NCI-H128 (cell line): ENCODE measurements around the gene SLC5A10.
A peak's percentile ranks its signal among the peaks of the same experiment; 100 is the strongest.
"Not testable (repeated sequence)": the region's sequence is repeated elsewhere in the genome, so short reads cannot be mapped to it uniquely, and the experiment has no call there.

Source experiments
- DNase-seq: peaks from one replicate; lab custom pipeline; 2025; ENCODE audit not compliant: unreplicated experiment; lab: John Stamatoyannopoulos, UW

The SLC5A10 gene

DNA sequence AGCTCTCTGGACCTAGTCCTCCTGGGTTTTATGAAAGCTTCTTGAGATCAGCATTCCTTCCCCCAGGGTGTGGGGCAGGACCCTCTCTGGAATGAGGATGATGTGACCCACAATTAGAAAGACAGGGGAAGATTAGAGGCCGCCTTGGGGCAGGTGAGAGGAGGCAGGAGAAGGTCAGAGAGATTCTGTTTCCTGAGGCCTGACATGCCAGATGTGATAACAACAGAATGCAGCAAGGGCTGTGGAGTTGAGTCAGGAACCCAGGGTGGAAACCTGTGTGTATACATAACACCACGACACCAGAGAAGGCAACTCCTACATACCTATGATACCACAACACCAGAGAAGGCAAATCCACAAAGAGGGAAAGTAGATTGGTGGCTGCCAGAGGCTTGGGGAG lies 5.4 kb upstream of the SLC5A10 start:
- DNase-seq = no peak

- DNase-seq = no peak
Measured at GRCh38 chr17:18947866-18948265, 4.1 kb upstream of the SLC5A10 start.

GRCh38 chr17:18948476-18949006 lies 3.4 kb upstream of the SLC5A10 start:
- no peak for DNase-seq

DNA sequence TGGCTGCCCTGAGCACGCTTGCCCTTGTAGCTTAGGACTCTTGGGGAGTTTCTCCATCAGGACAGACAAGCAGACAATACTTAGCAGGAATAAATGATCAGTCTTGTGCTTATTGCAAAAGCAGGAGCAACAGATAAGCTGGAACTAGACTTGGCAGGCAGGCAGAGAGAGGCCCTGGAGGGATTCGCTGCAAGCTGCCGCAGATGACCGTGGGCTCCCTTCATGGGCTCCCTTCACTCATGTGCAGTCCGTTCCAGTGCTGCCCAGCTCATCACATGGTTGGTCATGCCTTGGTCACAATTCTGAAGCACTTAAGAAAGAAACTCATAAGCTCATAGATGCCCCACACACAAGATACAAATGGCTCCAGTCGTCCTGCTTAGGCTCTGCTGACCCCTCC lies 2.4 kb upstream of the SLC5A10 start:
- DNase-seq = no peak

DNA sequence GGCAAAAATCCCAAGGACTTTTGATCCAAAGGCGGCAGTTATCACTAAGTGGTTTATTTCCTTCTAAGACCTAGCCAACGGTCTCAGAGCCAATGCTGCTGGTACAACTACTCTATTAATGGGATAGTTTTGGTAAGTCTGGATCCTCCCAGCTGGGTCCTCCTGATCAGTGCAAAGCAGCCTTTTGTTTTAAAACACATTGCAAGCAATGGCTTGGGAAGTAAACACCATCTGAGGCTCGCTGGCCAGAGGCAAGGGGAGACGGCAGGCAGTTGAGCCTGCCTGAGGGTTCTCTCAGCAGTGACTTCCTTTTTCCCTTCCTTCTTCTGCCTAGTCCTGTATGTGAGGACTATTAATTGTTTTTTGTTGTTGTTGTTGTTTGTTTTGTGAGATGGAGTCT lies 1.6 kb upstream of the SLC5A10 start:
- no peak for DNase-seq

- no peak for DNase-seq
Measured at GRCh38 chr17:18950944-18951905, 740 bp upstream of the SLC5A10 start.

GRCh38 chr17:18953231-18953728 lies 1.3 kb downstream of the SLC5A10 start:
- no peak for DNase-seq

- DNase-seq = no peak
Measured at GRCh38 chr17:18954321-18954720, 2.4 kb downstream of the SLC5A10 start.

DNA sequence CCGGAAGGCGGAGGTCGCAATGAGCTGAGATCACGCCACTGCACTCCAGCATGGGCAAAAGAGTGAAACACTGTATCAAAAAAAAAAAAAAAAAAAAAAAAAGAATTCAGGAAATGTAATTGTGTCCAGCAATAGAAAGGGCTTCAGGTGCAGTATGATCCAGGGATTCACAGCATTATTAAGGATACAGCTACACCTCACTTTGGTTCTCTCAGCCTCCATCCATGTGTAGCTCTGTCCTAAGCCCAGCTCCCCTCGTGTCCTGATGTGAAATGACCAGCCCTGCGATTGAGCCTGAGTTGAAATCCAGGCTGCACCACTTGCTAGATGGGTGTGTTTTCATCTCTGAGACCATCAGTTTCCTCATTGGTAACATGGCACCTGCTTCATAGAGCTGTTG lies 3.0 kb downstream of the SLC5A10 start:
- DNase-seq = no peak

DNA sequence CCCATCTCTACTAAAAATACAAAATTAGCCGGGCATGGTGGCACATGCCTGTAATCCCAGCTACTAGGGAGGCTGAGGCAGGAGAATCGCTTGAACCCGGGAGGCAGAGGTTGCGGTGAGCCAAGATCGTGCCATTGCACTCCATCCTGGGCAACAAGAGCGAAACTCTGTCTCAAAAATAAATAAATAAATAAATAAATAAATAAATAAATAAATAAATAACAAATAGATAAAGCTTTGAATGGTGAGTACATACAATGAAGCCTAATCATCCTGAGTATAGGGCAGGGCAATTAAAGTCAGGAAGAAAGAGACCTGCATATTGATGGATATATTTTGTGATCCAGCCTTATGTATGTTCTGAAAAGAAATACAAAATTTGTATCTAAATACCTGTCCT lies 4.1 kb downstream of the SLC5A10 start:
- not testable (repeated sequence) for DNase-seq

DNA sequence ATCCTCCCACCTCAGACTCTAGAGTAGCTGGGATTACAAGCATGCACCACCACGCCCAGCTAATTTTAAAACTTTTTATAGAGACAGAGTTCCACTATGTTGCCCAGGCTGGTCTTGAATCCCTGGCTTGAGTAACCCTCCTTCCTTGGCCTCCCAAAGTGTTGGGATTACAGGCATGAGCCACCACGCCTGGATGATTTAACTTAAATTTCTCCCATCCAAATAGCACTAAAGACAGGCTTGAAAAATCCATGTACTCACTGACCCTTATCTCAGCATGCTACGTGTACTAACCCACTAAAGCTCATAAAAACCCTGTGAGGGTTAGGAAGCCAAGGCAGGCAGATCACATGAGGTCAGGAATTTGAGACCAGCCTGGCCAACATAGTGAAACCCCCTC lies 4.6 kb downstream of the SLC5A10 start:
- no peak for DNase-seq

DNA sequence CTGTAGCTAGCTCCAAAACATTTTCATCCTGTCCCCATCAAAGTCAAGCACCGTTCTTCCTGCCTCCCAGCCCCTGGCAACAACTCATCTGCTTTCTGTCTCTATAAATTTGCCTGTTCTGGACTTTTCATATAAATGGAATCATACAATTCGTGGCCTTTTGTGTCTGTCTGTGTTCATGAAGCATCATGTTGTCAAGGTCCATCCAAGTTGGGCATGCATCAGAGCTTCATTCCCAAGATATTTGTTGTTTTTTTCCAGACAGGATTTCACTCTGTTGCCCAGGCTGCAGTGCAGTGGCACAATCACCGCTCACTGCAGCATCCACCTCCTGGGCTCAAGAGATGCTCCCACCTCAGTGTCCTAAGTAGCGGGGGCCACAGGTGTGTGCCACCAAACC lies 5.9 kb downstream of the SLC5A10 start:
- no peak for DNase-seq

DNA sequence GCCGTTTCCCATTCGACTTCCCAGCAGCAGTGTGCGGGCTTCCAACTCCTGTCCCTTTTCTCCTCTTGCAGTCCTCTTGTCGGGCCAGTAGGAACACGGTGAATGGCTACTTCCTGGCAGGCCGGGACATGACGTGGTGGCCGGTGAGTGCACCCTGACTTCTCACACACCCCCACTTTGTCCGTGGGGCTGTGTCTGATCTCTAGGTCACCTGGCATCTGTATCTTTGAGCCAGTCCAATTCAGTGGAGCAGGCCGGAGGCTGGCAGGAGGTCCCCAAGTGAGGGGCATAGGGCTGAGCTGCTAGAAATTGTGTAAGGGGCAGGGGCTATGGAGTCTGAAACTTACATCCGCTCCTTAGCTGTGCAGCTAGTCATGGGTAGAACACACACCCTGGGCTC lies 6.6 kb downstream of the SLC5A10 start:
- DNase-seq = no peak

- no peak for DNase-seq
Measured at GRCh38 chr17:18959071-18959844, 7.3 kb downstream of the SLC5A10 start.

GRCh38 chr17:18959845-18960240 lies 7.9 kb downstream of the SLC5A10 start:
- no peak for DNase-seq

DNA sequence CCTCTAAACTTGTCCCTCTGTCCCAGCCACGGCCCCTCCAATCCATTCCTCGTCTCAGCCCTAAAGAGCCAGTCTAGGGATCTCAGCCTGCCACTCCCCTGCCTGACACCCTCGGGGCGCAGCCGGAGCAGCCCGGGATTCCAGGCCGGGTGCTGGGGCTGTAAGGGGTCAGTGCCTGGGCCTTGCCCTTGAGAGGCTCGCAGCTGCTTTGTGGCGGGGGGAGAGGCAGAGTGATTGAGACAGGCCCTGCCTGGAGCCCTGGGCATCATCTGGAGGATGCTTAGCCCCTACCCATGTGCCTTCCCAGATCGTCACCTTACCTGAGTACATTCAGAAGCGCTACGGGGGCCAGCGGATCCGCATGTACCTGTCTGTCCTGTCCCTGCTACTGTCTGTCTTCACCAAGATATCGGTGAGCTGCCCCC lies 8.3 kb downstream of the SLC5A10 start:
- no peak for DNase-seq

DNA sequence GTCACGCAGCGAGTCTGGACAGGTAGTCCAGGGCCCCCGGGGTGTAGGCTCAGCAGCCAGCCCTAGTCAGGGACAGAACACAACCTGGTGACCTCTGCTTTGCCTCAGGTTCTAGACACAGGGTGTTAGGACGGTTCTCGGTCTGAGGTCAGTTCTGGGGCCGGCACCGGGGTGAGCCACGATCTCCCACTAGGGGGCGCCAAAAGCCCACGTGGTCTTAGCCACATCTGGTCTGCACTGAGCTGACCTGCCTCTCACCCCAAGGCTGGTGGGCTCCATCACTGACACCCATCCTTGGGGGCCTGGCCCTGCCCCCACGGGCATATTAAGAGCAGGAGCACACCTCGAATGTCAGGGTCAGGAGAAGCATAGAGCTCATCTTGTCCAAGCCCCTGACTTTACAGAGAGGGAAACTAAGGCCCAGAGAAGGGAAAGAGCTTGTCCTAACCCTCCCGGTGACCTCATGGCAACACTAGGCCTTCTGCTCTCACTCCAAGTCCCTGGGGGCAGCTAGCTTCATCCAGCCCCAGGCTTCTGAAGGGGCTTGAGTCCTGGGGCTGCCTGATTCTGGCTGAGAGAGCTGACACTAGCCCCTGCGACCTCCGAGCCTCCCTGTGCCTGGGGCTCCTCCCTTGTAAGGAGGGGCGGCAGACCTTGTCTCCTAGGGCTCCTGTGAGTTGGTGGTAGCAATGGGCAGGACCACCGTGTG lies 9.0 kb downstream of the SLC5A10 start:
- peak; percentile 22 for DNase-seq

DNA sequence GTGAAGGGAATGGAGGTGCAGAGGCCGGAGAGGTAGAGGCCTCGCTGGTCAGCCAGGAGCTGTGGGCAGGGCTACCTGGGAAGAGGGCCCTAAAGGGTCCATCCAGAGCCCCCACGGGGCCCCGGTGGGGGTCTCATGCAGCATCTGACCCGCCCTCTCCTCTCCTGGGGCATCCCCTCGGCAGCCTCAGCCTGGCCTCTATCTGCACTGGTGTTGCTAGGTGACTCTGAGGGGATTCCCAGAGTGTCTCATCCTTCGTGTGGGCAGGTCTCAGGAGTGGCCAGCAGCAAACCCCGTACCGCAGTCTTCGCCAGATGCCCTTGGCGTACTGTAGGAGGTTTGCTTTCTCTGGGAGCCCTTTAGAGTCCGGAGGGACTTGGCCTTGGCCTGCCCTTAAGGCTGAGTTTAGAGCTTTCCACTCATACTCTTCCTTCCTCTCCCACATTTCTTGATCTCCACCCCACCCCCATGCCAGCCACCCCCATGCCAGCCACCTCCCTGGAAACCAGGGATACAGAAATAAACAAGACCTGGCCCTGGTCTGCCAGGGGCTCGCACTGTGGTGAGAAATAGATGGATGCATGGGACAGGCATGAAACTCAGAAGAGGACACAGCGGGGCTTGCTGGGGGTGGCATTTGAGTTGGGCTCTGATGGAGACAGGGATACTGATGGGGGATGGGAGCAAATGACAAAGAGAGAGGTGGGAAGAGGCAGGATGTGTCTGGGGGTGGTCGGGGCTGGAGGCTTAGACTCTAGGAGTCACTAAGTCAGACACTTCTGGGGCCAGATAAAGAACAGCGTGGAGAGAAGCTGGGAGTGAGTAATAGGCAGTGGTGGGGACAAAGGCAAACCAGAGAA lies 9.9 kb downstream of the SLC5A10 start:
- no peak for DNase-seq

GRCh38 chr17:18962494-18962815 lies 10.5 kb downstream of the SLC5A10 start:
- DNase-seq = no peak
